ENCODE data around the gene FITM1.

DNA sequence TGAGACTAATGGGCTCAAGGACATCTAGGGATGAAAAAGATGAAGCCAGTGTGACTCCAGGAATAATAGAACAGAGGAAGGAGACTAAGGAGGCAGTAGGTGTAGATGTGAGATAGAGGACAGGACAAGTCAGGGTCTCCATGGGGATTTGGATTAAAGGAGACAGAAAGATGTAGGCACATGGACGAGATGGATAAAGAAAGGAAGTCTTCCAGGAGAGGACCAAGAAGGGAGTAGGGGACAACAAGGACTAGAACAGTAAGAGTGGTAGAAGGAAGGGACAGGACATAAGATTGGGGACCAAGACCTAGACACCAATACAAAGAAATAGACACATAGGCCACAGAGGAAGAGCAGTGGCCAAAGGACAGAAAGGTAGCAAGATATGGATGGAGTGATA is 43.5 kb upstream of the FITM1 start:
- TF ChIP-seq, protein P1, sequence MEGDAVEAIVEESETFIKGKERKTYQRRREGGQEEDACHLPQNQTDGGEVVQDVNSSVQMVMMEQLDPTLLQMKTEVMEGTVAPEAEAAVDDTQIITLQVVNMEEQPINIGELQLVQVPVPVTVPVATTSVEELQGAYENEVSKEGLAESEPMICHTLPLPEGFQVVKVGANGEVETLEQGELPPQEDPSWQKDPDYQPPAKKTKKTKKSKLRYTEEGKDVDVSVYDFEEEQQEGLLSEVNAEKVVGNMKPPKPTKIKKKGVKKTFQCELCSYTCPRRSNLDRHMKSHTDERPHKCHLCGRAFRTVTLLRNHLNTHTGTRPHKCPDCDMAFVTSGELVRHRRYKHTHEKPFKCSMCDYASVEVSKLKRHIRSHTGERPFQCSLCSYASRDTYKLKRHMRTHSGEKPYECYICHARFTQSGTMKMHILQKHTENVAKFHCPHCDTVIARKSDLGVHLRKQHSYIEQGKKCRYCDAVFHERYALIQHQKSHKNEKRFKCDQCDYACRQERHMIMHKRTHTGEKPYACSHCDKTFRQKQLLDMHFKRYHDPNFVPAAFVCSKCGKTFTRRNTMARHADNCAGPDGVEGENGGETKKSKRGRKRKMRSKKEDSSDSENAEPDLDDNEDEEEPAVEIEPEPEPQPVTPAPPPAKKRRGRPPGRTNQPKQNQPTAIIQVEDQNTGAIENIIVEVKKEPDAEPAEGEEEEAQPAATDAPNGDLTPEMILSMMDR (IDR thresholded peaks at IDR 0.05; ENCODE audit: low read depth, low read length, poor library complexity, severe bottlenecking), result no peak
- TF ChIP-seq EZH2phosphoT487 (IDR thresholded peaks at IDR 0.05; ENCODE audit: borderline replicate concordance, low read length), result no peak

Data from DOHH2 (cell line).